Type B pancreatic cell (in vitro differentiated cells): ENCODE measurements around the gene ASF1A. TPM values are rescaled to one million over a fixed set of nuclear protein-coding genes. Genes with fewer than 3 reads are reported as not detected.
"Not testable (repeated sequence)": the region's sequence is repeated elsewhere in the genome, so short reads cannot be mapped to it uniquely, and the experiment has no call there.

Experiments
- DNase-seq: peaks from one replicate; pipeline ENCODE4 v3.0.0; 2021; ENCODE audit warnings: mixed read lengths; ENCODE audit not compliant: unreplicated experiment; ENCODE audit errors: extremely low spot score
- H3K27ac Mint-ChIP-seq: 2 replicates; pipeline ENCODE4 v1.8.0; 2021; ENCODE audit warnings: mild to moderate bottlenecking, mixed read lengths
- H3K27me3 Mint-ChIP-seq: 2 replicates; pipeline ENCODE4 v1.8.0; 2021; ENCODE audit warnings: mixed read lengths
- H3K36me3 Mint-ChIP-seq: 2 replicates; pipeline ENCODE4 v1.8.0; 2021; ENCODE audit warnings: mixed read lengths
- H3K4me1 Mint-ChIP-seq: one replicate; pipeline ENCODE4 v1.8.0; 2021; ENCODE audit warnings: mixed read lengths; ENCODE audit not compliant: unreplicated experiment
- H3K4me3 Mint-ChIP-seq: 2 replicates; pipeline ENCODE4 v1.8.0; 2021; ENCODE audit warnings: mild to moderate bottlenecking, mixed read lengths
- H3K9me3 Mint-ChIP-seq: 2 replicates; pipeline ENCODE4 v1.8.0; 2021; ENCODE audit warnings: mixed read lengths
- CTCF ChIP-seq: fragments of 200-600 bp; sonication (generic); conservative IDR thresholded peaks from 2 replicates; pipeline ENCODE4 v1.5.0; 2021; ENCODE audit warnings: antibody characterized with exemption, mild to moderate bottlenecking
- total RNA-seq: library from RNA; stranded (reverse); gene quantifications from 2 replicates; pipeline ENCODE4 v1.2.1, GENCODE V29; 2021; ENCODE audit warnings: low replicate concordance

Gene ASF1A
- total RNA-seq, 1 donor from 2014 or later: 32.5 TPM

- H3K27ac Mint-ChIP-seq: no peak overlapping the region
- H3K4me3 Mint-ChIP-seq: no peak overlapping the region
- TF ChIP-seq CTCF: no peak
- DNase-seq: no peak
- H3K36me3 Mint-ChIP-seq: peaks cover 6% of the 10 kb centered on the region
- H3K4me1 Mint-ChIP-seq: no peaks in the 10 kb centered on the region
- H3K27me3 Mint-ChIP-seq: no peaks in the 10 kb centered on the region
- no peaks in the 10 kb centered on the region for H3K9me3 Mint-ChIP-seq
These were observed 33.6 kb upstream of the ASF1A start for GRCh38 chr6:118860363-118860762.

DNA sequence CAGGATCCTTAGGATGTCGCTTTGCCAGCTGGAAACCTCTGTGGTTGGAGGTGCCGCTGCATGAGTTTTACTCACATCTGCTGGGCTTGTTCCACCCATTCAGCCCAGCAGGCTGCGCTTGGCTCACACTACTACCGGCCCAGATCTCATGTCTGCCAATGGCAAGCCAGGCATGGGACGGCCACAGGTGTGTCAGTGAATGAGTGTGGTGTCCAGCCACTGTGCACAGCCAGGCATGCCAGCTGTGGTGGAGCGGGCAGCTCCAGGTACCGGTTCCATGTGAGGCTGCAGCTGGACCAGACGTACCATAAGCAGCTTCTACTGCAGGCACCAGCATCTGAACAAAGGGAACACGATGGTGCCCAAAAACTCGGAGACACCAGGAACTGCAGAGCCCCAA lies 33.1 kb upstream of the ASF1A start:
- TF ChIP-seq CTCF: no peak
- Mint-ChIP-seq H3K9me3 (no peaks in the 10 kb centered on the region), H3K27me3 (no peaks in the 10 kb centered on the region), H3K36me3 (peaks cover 6% of the 10 kb centered on the region), H3K27ac (no peak overlapping the region), H3K4me3 (no peak overlapping the region), H3K4me1 (no peaks in the 10 kb centered on the region)
- no peak for DNase-seq

- DNase-seq: no peak
- H3K27me3 Mint-ChIP-seq: no peaks in the 10 kb centered on the region
- no peak overlapping the region for H3K27ac Mint-ChIP-seq
- no peaks in the 10 kb centered on the region for H3K9me3 Mint-ChIP-seq
- peaks cover 6% of the 10 kb centered on the region for H3K36me3 Mint-ChIP-seq
- no peaks in the 10 kb centered on the region for H3K4me1 Mint-ChIP-seq
- TF ChIP-seq CTCF: no peak
- no peak overlapping the region for H3K4me3 Mint-ChIP-seq
These were observed 31.5 kb upstream of the ASF1A start for GRCh38 chr6:118862443-118862842.

DNA sequence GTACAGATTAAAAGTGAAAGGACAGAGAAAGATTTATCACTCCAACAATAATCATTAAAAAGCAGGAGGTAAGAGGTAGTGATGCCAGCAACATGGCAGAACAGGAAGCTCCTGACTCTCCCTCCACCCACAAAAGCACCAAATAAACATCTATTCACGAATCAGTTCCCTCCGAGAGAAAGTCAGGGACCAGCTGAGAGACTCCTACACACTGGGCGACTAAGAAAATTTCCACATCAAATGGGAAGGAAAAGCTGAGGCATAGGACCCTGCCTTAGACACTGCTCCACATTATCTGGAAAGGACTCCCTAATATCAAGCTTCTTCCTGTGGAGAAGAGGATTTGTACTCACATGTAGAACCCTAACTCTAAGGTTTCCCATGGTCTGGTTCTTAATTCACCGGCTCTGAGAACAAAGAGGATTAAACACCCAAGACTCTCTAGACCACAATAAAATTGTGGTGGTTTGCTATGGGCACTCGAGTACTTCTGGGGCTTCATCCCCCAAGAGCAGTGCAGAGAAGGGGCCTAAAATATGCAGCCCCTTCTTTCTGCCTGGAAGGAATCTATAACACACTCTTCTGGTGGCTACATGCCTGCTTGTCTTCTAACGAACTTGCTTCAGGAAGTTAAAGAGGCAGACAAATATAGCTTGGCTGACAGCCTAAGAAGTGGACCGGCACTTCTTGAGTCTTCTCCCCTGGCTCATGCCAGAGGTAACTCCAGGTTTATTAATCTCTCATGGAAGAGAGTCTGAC lies 29.4 kb upstream of the ASF1A start:
- Mint-ChIP-seq H3K27ac (no peak overlapping the region), H3K9me3 (no peaks in the 10 kb centered on the region), H3K27me3 (no peaks in the 10 kb centered on the region), H3K36me3 (peaks cover 7% of the 10 kb centered on the region), H3K4me1 (no peaks in the 10 kb centered on the region), H3K4me3 (no peak overlapping the region)
- no peak for DNase-seq
- TF ChIP-seq CTCF: no peak

DNA sequence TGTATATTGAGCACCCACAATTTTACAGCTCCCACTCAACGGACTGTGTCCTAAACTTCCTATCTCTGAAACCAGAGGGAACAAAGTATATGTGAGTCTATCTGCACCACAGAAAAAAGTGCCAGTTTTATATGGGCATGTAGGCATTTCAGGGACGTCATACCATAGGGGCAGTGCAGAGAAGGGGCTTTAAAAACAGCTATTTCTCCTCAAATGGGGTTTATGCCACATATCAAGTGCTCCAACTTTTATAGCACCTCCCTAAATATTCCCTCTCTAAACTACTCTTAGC lies 28.9 kb upstream of the ASF1A start:
- no peak for TF ChIP-seq CTCF
- Mint-ChIP-seq H3K27ac (no peak overlapping the region), H3K4me3 (no peak overlapping the region), H3K9me3 (peaks cover under 1% of the 10 kb centered on the region), H3K27me3 (no peaks in the 10 kb centered on the region), H3K36me3 (peaks cover 12% of the 10 kb centered on the region), H3K4me1 (no peaks in the 10 kb centered on the region)
- no peak for DNase-seq

- peaks cover 15% of the 10 kb centered on the region for H3K9me3 Mint-ChIP-seq
- H3K36me3 Mint-ChIP-seq: peaks cover 27% of the 10 kb centered on the region
- DNase-seq: no peak
- no peaks in the 10 kb centered on the region for H3K4me1 Mint-ChIP-seq
- no peak overlapping the region for H3K4me3 Mint-ChIP-seq
- H3K27ac Mint-ChIP-seq: no peak overlapping the region
- TF ChIP-seq CTCF: no peak
- no peaks in the 10 kb centered on the region for H3K27me3 Mint-ChIP-seq
These were observed 26.8 kb upstream of the ASF1A start for GRCh38 chr6:118867181-118867580.

DNA sequence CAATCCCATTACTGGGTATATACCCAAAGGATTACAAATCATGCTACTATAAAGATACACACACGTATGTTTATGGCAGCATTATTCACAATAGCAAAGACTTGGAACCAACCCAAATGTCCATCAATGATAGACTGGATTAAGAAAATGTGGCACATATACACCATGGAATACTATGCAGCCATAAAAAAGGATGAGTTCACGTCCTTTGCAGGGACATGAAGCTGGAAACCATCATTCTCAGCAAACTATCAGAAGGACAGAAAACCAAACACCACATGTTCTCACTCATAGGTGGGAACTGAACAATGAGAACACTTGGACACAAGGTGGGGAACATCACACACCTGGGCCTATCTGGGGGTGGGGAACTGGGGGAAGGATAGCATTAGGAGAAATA lies 25.1 kb upstream of the ASF1A start:
- not testable (repeated sequence) for H3K27me3 Mint-ChIP-seq, DNase-seq, H3K4me3 Mint-ChIP-seq, H3K27ac Mint-ChIP-seq, H3K4me1 Mint-ChIP-seq
- Mint-ChIP-seq H3K36me3 (peaks cover 21% of the 10 kb centered on the region), H3K9me3 (peaks cover 15% of the 10 kb centered on the region)
